ENCODE data around the gene HFE.
"Not testable (repeated sequence)": the region's sequence is repeated elsewhere in the genome, so short reads cannot be mapped to it uniquely, and the experiment has no call there.

The HFE gene

GRCh38 chr6:26087284-26088115 is at the start of gene HFE:
HFE (plus strand) TSS chr6:26087429; CDS start chr6:26087441, 12 bp downstream.
- TF ChIP-seq SUZ12 (IDR thresholded peaks at IDR 0.05; ENCODE audit: extremely low read depth, insufficient read depth, insufficient read length) (no peak), ZNF274 (IDR thresholded peaks at IDR 0.05; ENCODE audit: low read depth, low read length) (no peak), YY1 (IDR thresholded peaks at IDR 0.05; ENCODE audit: insufficient read depth, insufficient read length) (no peak)
- peak; percentile 2 for DNase-seq (ENCODE audit: low read depth, low spot score)
- Histone ChIP-seq H3K4me3 (ENCODE audit: insufficient read length, low read depth) (peak within 1 kb of the TSS; percentile 50), H3K36me3 (ENCODE audit: insufficient read depth, insufficient read length, low read length) (no peaks in the 10 kb centered on the region), H3K27me3 (ENCODE audit: insufficient read depth, insufficient read length) (no peaks in the 10 kb centered on the region), H3K4me1 (ENCODE audit: insufficient read depth, insufficient read length) (no peaks in the 10 kb centered on the region), H3K9me3 (ENCODE audit: insufficient read depth, low read length) (0 out of 2 replicates have a peak, but pooled peaks cover 4% of the 10 kb centered on the region), H3K9ac (ENCODE audit: insufficient read length, low read depth) (peak within 1 kb of the TSS; percentile 67)

GRCh38 chr6:26041946-26042345 is 45.3 kb upstream of the HFE start:
- no peaks in the 10 kb centered on the region for H3K4me1 ChIP-seq (ENCODE audit: insufficient read depth, insufficient read length)
- DNase-seq (ENCODE audit: low read depth, low spot score), result no peak
- H3K9me3 ChIP-seq (ENCODE audit: insufficient read depth, low read length), result no peaks in the 10 kb centered on the region
- no peak for TF ChIP-seq YY1 (IDR thresholded peaks at IDR 0.05; ENCODE audit: insufficient read depth, insufficient read length)
- TF ChIP-seq ZNF274 (IDR thresholded peaks at IDR 0.05; ENCODE audit: low read depth, low read length), result no peak
- no peak for TF ChIP-seq SUZ12 (IDR thresholded peaks at IDR 0.05; ENCODE audit: extremely low read depth, insufficient read depth, insufficient read length)
- no peaks in the 10 kb centered on the region for H3K27me3 ChIP-seq (ENCODE audit: insufficient read depth, insufficient read length)
- H3K36me3 ChIP-seq (ENCODE audit: insufficient read depth, insufficient read length, low read length), result no peaks in the 10 kb centered on the region
- H3K4me3 ChIP-seq (ENCODE audit: insufficient read length, low read depth), result no peak overlapping the region
- no peak overlapping the region for H3K9ac ChIP-seq (ENCODE audit: insufficient read length, low read depth)

GRCh38 chr6:26043384-26044139 is 43.7 kb upstream of the HFE start:
- TF ChIP-seq ZNF274 (IDR thresholded peaks at IDR 0.05; ENCODE audit: low read depth, low read length) (no peak), SUZ12 (IDR thresholded peaks at IDR 0.05; ENCODE audit: extremely low read depth, insufficient read depth, insufficient read length) (no peak), YY1 (IDR thresholded peaks at IDR 0.05; ENCODE audit: insufficient read depth, insufficient read length) (no peak)
- DNase-seq (ENCODE audit: low read depth, low spot score), result peak; percentile 79
- Histone ChIP-seq H3K9me3 (ENCODE audit: insufficient read depth, low read length) (no peaks in the 10 kb centered on the region), H3K4me3 (ENCODE audit: insufficient read length, low read depth) (peak overlapping the region; percentile 67), H3K9ac (ENCODE audit: insufficient read length, low read depth) (peak overlapping the region; percentile 93), H3K36me3 (ENCODE audit: insufficient read depth, insufficient read length, low read length) (no peaks in the 10 kb centered on the region), H3K4me1 (ENCODE audit: insufficient read depth, insufficient read length) (no peaks in the 10 kb centered on the region), H3K27me3 (ENCODE audit: insufficient read depth, insufficient read length) (no peaks in the 10 kb centered on the region)

GRCh38 chr6:26044140-26045064 is 42.8 kb upstream of the HFE start:
- no peak for DNase-seq (ENCODE audit: low read depth, low spot score)
- Histone ChIP-seq H3K9ac (ENCODE audit: insufficient read length, low read depth) (peak overlapping the region; percentile 93), H3K4me1 (ENCODE audit: insufficient read depth, insufficient read length) (no peaks in the 10 kb centered on the region), H3K36me3 (ENCODE audit: insufficient read depth, insufficient read length, low read length) (no peaks in the 10 kb centered on the region), H3K27me3 (ENCODE audit: insufficient read depth, insufficient read length) (no peaks in the 10 kb centered on the region), H3K4me3 (ENCODE audit: insufficient read length, low read depth) (peak overlapping the region; percentile 44), H3K9me3 (ENCODE audit: insufficient read depth, low read length) (no peaks in the 10 kb centered on the region)
- TF ChIP-seq SUZ12 (IDR thresholded peaks at IDR 0.05; ENCODE audit: extremely low read depth, insufficient read depth, insufficient read length), result no peak
- no peak for TF ChIP-seq YY1 (IDR thresholded peaks at IDR 0.05; ENCODE audit: insufficient read depth, insufficient read length)
- TF ChIP-seq ZNF274 (IDR thresholded peaks at IDR 0.05; ENCODE audit: low read depth, low read length), result no peak

GRCh38 chr6:26045065-26045927 is 41.9 kb upstream of the HFE start:
- H3K27me3 ChIP-seq (ENCODE audit: insufficient read depth, insufficient read length), result no peaks in the 10 kb centered on the region
- peak overlapping the region; percentile 93 for H3K9ac ChIP-seq (ENCODE audit: insufficient read length, low read depth)
- H3K9me3 ChIP-seq (ENCODE audit: insufficient read depth, low read length), result no peaks in the 10 kb centered on the region
- H3K4me1 ChIP-seq (ENCODE audit: insufficient read depth, insufficient read length), result no peaks in the 10 kb centered on the region
- TF ChIP-seq YY1 (IDR thresholded peaks at IDR 0.05; ENCODE audit: insufficient read depth, insufficient read length) (no peak), ZNF274 (IDR thresholded peaks at IDR 0.05; ENCODE audit: low read depth, low read length) (no peak), SUZ12 (IDR thresholded peaks at IDR 0.05; ENCODE audit: extremely low read depth, insufficient read depth, insufficient read length) (no peak)
- peak overlapping the region; percentile 44 for H3K4me3 ChIP-seq (ENCODE audit: insufficient read length, low read depth)
- no peaks in the 10 kb centered on the region for H3K36me3 ChIP-seq (ENCODE audit: insufficient read depth, insufficient read length, low read length)
- peak; percentile 75 for DNase-seq (ENCODE audit: low read depth, low spot score)

GRCh38 chr6:26045928-26046368 is 41.3 kb upstream of the HFE start:
- DNase-seq (ENCODE audit: low read depth, low spot score), result no peak
- H3K9ac ChIP-seq (ENCODE audit: insufficient read length, low read depth), result peak overlapping the region; percentile 67
- H3K36me3 ChIP-seq (ENCODE audit: insufficient read depth, insufficient read length, low read length), result no peaks in the 10 kb centered on the region
- no peaks in the 10 kb centered on the region for H3K4me1 ChIP-seq (ENCODE audit: insufficient read depth, insufficient read length)
- no peaks in the 10 kb centered on the region for H3K9me3 ChIP-seq (ENCODE audit: insufficient read depth, low read length)
- TF ChIP-seq SUZ12 (IDR thresholded peaks at IDR 0.05; ENCODE audit: extremely low read depth, insufficient read depth, insufficient read length) (no peak), ZNF274 (IDR thresholded peaks at IDR 0.05; ENCODE audit: low read depth, low read length) (no peak), YY1 (IDR thresholded peaks at IDR 0.05; ENCODE audit: insufficient read depth, insufficient read length) (no peak)
- no peaks in the 10 kb centered on the region for H3K27me3 ChIP-seq (ENCODE audit: insufficient read depth, insufficient read length)
- H3K4me3 ChIP-seq (ENCODE audit: insufficient read length, low read depth), result peak overlapping the region; percentile 44

GRCh38 chr6:26047329-26047728 is 39.9 kb upstream of the HFE start:
- H3K9ac ChIP-seq (ENCODE audit: insufficient read length, low read depth); H3K9me3 ChIP-seq (ENCODE audit: insufficient read depth, low read length); H3K27me3 ChIP-seq (ENCODE audit: insufficient read depth, insufficient read length); DNase-seq (ENCODE audit: low read depth, low spot score); H3K4me1 ChIP-seq (ENCODE audit: insufficient read depth, insufficient read length); H3K36me3 ChIP-seq (ENCODE audit: insufficient read depth, insufficient read length, low read length); H3K4me3 ChIP-seq (ENCODE audit: insufficient read length, low read depth): not testable (repeated sequence)

All from NT2/D1 (cell line).